Neural cell (in vitro differentiated cells): ENCODE measurements around the gene TNS1. TPM values are rescaled to one million over a fixed set of nuclear protein-coding genes. Genes with fewer than 3 reads are reported as not detected.
A peak's percentile ranks its signal among the peaks of the same experiment; 100 is the strongest.

Source experiments
- H2AFZ ChIP-seq: fragments of 200-600, 300-800 bp; sonication (generic), shearing (Covaris generic); 2 replicates; pipeline ENCODE4 v1.6.0; 2014; ENCODE audit warnings: low read depth, mild to moderate bottlenecking, antibody characterized with exemption, low read length, moderate library complexity
- H3F3A ChIP-seq: fragments of 200-600 bp; shearing (Covaris generic); 2 replicates; pipeline ENCODE4 v1.6.1; 2016; ENCODE audit warnings: mild to moderate bottlenecking, moderate library complexity, mixed read lengths, antibody characterized with exemption, low read length; ENCODE audit not compliant: insufficient read depth, poor library complexity, severe bottlenecking
- H3K27ac ChIP-seq: fragments of 200-600, 300-800 bp; sonication (generic), shearing (Covaris generic); 2 replicates; pipeline ENCODE4 v1.5.1; 2014; ENCODE audit warnings: mild to moderate bottlenecking, low read length, moderate library complexity
- H3K27me3 ChIP-seq: fragments of 300-800, 200-600 bp; sonication (generic), shearing (Covaris generic); 2 replicates; pipeline ENCODE4 v1.6.0; 2014; ENCODE audit warnings: mild to moderate bottlenecking, low read depth, low read length, moderate library complexity; ENCODE audit not compliant: insufficient read depth
- H3K36me3 ChIP-seq: fragments of 300-800, 200-600 bp; sonication (generic), shearing (Covaris generic); 2 replicates; pipeline ENCODE4 v1.5.1; 2014; ENCODE audit warnings: mild to moderate bottlenecking, antibody characterized with exemption, low read length, moderate library complexity; ENCODE audit not compliant: insufficient read depth
- H3K4me2 ChIP-seq: fragments of 300-800, 200-600 bp; sonication (generic), shearing (Covaris generic); 2 replicates; pipeline ENCODE4 v1.6.0; 2014; ENCODE audit warnings: mild to moderate bottlenecking, low read length
- H3K4me3 ChIP-seq: fragments of 300-800, 200-600 bp; sonication (generic), shearing (Covaris generic); 2 replicates; pipeline ENCODE4 v1.5.1; 2014; ENCODE audit warnings: mild to moderate bottlenecking, low read length, moderate library complexity
- H3K79me2 ChIP-seq: fragments of 200-600 bp; shearing (Covaris generic); replicated peaks from 2 replicates; pipeline ENCODE4 v1.6.0; 2014; ENCODE audit warnings: mild to moderate bottlenecking, low read length, moderate library complexity; ENCODE audit not compliant: insufficient read depth
- H3K9ac ChIP-seq: fragments of 300-800, 200-600 bp; sonication (generic), shearing (Covaris generic); 2 replicates; pipeline ENCODE4 v1.6.1; 2016; ENCODE audit warnings: mild to moderate bottlenecking, low read length, mixed read lengths
- H3K9me2 ChIP-seq: fragments of 200-600 bp; shearing (Covaris generic); 2 replicates; pipeline ENCODE4 v1.6.1; 2016; ENCODE audit warnings: mild to moderate bottlenecking, low read length, mixed read lengths; ENCODE audit not compliant: insufficient read depth
- H3K9me3 ChIP-seq: fragments of 200-600, 300-800 bp; sonication (generic), shearing (Covaris generic); 2 replicates; pipeline ENCODE4 v1.6.1; 2016; ENCODE audit warnings: mild to moderate bottlenecking, mixed run types, low read length, moderate library complexity, mixed read lengths
- H4K20me1 ChIP-seq: fragments of 200-600 bp; shearing (Covaris generic); 2 replicates; pipeline ENCODE4 v1.6.1; 2016; ENCODE audit warnings: mild to moderate bottlenecking, mixed run types; ENCODE audit not compliant: insufficient read depth
- CTCF ChIP-seq: fragments of 450-650 bp; IDR thresholded peaks from 2 replicates; pipeline ENCODE4 v1.5.1; 2014; ENCODE audit warnings: antibody characterized with exemption, mild to moderate bottlenecking, moderate library complexity; ENCODE audit not compliant: poor library complexity, severe bottlenecking
- EP300 ChIP-seq: fragments of 450-650 bp; conservative IDR thresholded peaks from 2 replicates; pipeline ENCODE4 v1.6.1; 2014; ENCODE audit warnings: antibody characterized with exemption, mild to moderate bottlenecking, moderate library complexity; ENCODE audit not compliant: poor library complexity, severe bottlenecking
- EZH2 ChIP-seq: fragments of 200-600, 300-800 bp; shearing (Covaris generic), sonication (generic); IDR thresholded peaks from 2 replicates; pipeline ENCODE4 v1.6.1; 2014; ENCODE audit warnings: antibody characterized with exemption, low read length, borderline replicate concordance, mild to moderate bottlenecking; ENCODE audit not compliant: insufficient read depth, poor library complexity, severe bottlenecking
- MXI1 ChIP-seq: fragments of 450-650 bp; conservative IDR thresholded peaks from 2 replicates; pipeline ENCODE4 v1.6.1; 2014; ENCODE audit warnings: antibody characterized with exemption, mild to moderate bottlenecking; ENCODE audit not compliant: poor library complexity, severe bottlenecking
- POLR2AphosphoS5 ChIP-seq: IDR thresholded peaks from 2 replicates; pipeline ENCODE4 v1.6.1; 2012
- RAD21 ChIP-seq: fragments of 450-650 bp; conservative IDR thresholded peaks from 2 replicates; pipeline ENCODE4 v1.6.1; 2014; ENCODE audit warnings: antibody characterized with exemption, mild to moderate bottlenecking, moderate library complexity
- REST ChIP-seq: IDR thresholded peaks from 2 replicates; pipeline ENCODE4 v1.6.1; 2012; ENCODE audit warnings: borderline replicate concordance
- SMC3 ChIP-seq: fragments of 450-650 bp; conservative IDR thresholded peaks from 2 replicates; pipeline ENCODE4 v1.6.1; 2014; ENCODE audit warnings: antibody characterized with exemption, mild to moderate bottlenecking, moderate library complexity; ENCODE audit not compliant: poor library complexity
- TAF1 ChIP-seq: IDR thresholded peaks from 2 replicates; pipeline ENCODE4 v1.6.1; 2012; ENCODE audit warnings: low read depth
- polyA plus RNA-seq: library from polyadenylated mRNA; depleted of rRNA; stranded (reverse); fragments of >200 nt; gene quantifications from 2 replicates; pipeline ENCODE4 v1.2.3, GENCODE V29; 2014

TNS1 gene
- polyA plus RNA-seq, 1 donor from 2014 or later: 1.5 TPM

- H3K4me2 ChIP-seq: no peak overlapping the region
- H3K27ac ChIP-seq: no peak overlapping the region
- no peak for TF ChIP-seq EZH2
- no peak for TF ChIP-seq EP300
- no peak for TF ChIP-seq SMC3
- no peak for TF ChIP-seq MXI1
- TF ChIP-seq POLR2AphosphoS5: no peak
- TF ChIP-seq CTCF: no peak
- TF ChIP-seq TAF1: no peak
- TF ChIP-seq RAD21: no peak
- TF ChIP-seq REST: no peak
- no peaks in the 10 kb centered on the region for H3F3A ChIP-seq
- no peaks in the 10 kb centered on the region for H3K36me3 ChIP-seq
- H4K20me1 ChIP-seq: no peaks in the 10 kb centered on the region
- no peak overlapping the region for H3K9ac ChIP-seq
- H2AFZ ChIP-seq: no peak overlapping the region
- no peaks in the 10 kb centered on the region for H3K9me3 ChIP-seq
- peaks cover 27% of the 10 kb centered on the region for H3K27me3 ChIP-seq
- H3K9me2 ChIP-seq: no peaks in the 10 kb centered on the region
- no peaks in the 10 kb centered on the region for H3K79me2 ChIP-seq
- no peak overlapping the region for H3K4me3 ChIP-seq
These were observed 22.8 kb downstream of the TNS1 start for GRCh38 chr2:217980036-217980435.

GRCh38 chr2:217979151-217979811 is 23.5 kb downstream of the TNS1 start:
- H2AFZ ChIP-seq: no peak overlapping the region
- H4K20me1 ChIP-seq: no peaks in the 10 kb centered on the region
- H3K27me3 ChIP-seq: peaks cover 27% of the 10 kb centered on the region
- H3K79me2 ChIP-seq: no peaks in the 10 kb centered on the region
- no peak for TF ChIP-seq EZH2
- TF ChIP-seq EP300: no peak
- no peak for TF ChIP-seq CTCF
- no peak for TF ChIP-seq TAF1
- no peak for TF ChIP-seq RAD21
- no peak for TF ChIP-seq MXI1
- TF ChIP-seq POLR2AphosphoS5: no peak
- no peak for TF ChIP-seq SMC3
- no peak for TF ChIP-seq REST
- no peaks in the 10 kb centered on the region for H3F3A ChIP-seq
- H3K9ac ChIP-seq: no peak overlapping the region
- H3K9me3 ChIP-seq: no peaks in the 10 kb centered on the region
- no peak overlapping the region for H3K4me2 ChIP-seq
- H3K4me3 ChIP-seq: peak overlapping the region; percentile 23
- H3K9me2 ChIP-seq: no peaks in the 10 kb centered on the region
- no peaks in the 10 kb centered on the region for H3K36me3 ChIP-seq
- no peak overlapping the region for H3K27ac ChIP-seq
